GM21786 (cell line): Measurements from ENCODE around the gene RAP1GAP2.
"Not testable (repeated sequence)": the region's sequence is repeated elsewhere in the genome, so short reads cannot be mapped to it uniquely, and the experiment has no call there.

ENCODE experiments used
- ATAC-seq: cut with Tn5 transposase; IDR thresholded peaks from one replicate; pipeline ENCODE4 v1.9.1; 2021; ENCODE audit not compliant: unreplicated experiment

Gene RAP1GAP2

DNA sequence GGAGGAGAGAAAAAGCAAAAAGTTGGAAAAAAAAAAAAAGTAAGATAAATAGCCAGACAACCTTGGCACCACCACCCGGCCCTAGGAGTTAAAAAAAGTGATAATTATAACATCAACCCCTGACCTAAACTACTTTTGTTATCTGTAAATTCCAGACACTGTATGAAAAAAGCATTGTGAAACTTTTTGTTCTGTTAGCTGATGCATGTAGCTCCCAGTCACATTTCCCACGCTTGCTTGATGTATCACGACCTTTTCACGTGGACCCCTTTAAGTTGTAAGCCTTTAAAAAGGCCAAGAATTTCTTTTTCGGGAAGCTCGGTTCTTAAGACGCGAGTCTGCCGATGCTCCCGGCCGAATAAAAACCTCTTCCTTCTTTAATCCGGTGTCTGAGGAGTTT, 10.9 kb upstream of the RAP1GAP2 start:
- not testable (repeated sequence) for ATAC-seq

DNA sequence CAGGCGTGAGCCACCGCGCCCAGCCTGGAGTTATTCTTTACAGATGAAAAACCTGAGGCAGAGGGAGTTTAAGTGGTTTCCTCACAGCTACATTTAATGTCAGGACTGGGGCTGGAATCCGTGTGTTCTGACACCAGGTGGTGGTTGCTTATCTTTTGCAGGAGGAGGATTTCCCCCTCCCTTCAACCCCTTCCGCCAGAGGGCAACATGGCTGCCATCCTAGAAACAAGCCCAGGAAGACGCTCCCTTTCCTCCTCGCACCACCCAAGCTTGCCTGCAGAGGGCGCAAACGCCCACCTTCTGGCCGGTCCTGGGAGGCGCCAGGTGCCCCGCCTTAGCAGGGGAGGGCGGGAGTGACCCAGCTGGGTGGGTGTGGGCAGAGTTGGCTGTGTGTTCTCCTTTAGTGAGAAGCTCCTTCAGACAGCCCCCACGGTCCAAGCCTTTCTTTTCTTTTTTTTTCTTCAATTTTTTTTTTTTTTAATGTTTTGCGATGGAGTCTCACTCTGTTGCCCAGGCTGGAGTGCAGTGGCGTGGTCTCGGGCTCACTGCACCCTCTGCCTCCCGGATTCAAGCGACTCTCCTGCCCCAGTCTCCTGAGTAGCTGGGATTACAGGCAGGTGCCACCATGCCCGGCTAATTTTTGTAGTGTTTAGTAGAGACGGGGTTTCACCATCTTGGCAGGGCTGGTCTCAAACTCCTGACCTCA, 9.9 kb upstream of the RAP1GAP2 start:
- ATAC-seq: no peak

DNA sequence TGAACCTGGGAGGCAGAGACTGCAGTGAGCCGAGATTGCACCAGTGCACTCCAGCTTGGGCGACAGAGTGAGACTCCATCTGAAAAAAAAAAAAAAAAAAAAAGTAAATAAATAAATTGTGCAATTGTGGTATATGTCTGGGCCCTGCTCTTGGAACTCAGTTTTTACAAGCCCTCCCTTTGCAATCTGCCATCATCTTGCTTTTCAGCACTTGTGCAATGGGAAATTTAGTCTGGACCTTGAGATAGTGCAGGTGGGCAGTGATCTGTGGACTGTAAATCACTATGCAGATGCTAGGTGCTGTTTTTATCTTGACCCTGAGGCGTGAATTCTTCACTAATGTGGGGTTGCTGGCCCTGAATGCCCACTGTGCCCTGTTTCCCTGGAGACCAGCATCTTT, 6.5 kb upstream of the RAP1GAP2 start:
- ATAC-seq: no peak

DNA sequence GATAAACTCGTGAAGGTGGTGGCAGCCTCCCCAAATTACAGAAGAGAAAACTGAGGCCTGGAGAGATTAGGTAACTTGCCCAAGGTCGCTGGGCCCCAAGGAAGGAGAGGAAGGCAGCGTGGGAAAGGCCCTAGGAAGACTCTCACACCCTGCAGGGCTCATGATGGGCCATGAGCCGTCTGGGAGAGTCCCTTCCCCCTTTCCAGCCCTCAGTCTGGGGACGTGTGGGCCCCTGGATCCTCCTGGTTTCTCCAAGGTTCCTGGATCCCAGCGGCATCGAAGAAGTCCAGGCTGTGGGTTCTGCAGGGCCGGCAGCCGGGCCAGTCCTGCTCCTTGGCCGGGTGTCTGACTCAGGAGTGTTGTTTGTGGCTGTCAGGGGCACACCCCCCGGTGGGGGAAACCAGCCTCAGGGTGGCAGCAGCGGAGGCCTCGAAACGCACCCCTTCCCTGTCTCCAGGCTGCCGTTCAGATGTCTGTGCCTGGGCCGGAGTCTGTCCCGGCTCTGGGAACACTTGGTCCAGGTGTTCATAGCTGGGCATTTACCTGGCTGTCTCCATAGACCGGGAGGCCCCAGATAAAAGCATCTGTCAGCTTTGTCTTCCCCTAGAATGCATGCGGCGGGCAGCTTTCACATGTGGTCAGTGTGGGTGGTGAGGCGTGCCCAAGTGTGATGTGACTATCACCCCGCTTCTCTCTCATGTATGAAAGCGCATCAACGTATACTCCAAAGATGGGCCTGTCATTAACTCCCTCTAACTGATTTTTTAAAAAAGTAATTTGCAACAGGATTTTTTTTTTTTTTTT, 3.7 kb upstream of the RAP1GAP2 start:
- no peak for ATAC-seq

DNA sequence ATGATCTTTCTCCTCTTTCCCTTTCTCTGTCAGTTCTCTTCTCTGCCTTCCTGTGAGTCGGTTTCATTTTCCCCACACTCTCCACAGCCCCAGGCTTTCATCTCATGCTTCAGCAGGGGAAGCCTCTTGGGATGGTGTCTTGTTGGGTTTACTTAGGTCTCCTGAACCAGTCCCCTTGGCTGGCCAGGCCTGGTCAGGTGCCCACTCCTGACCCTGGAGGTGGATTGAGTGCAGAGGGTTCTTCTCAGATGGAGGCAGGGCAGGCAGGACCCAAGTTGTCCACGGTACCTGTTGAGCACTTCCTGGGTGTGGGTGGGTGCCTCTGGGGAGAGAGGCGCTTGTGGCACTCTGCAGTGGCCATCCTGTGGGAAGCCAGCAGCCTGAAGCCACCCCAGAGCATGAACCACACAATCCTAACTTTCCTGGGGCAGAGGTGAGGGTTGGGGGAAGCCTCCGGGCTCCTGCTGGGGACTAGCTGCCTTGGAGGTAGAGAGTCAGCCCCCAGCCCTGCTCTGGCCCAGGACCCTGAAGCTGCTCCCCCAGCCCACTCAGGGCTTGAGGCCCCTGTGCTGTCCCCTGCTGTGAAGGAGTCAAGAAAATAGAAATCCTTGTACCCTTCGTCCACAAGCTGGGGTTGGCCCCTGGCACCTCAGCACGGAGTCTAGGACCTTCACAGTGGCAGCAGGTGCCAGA, 2.0 kb upstream of the RAP1GAP2 start:
- no peak for ATAC-seq

DNA sequence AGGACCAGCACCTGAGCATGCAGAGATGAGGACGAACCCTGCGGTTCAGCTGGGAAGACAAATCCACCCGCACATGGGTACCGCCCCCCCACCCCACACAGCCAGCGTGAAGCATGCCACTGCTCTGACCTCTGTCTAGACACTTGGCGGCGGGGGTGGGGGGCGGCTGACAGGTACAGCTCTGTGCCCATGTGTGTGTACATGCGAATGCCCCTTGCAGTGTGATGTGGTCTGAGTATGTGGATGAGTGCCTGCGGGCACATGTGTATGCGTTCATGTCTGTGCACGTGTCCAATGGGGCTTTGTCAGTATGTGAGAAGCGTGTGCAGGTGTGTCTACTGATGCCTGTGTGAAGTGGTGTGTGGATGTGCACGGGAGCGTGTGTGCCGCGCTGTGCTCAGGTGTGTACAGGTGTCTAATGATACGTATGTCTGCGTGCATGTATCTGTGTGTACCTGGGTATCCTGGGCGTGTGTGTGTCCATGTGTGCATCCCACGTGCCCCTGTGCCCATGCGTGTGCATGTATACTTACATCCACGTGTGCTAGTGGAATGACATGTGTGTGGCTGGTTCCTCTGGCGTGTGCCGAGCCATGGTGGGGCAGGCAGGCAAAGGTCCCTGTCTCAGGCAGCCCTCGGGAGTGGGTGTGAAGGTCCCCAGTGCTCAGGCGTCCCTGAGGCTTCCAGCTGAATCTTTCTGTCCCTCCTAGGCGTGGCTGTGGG, 636 bp upstream of the RAP1GAP2 start:
- no peak for ATAC-seq

DNA sequence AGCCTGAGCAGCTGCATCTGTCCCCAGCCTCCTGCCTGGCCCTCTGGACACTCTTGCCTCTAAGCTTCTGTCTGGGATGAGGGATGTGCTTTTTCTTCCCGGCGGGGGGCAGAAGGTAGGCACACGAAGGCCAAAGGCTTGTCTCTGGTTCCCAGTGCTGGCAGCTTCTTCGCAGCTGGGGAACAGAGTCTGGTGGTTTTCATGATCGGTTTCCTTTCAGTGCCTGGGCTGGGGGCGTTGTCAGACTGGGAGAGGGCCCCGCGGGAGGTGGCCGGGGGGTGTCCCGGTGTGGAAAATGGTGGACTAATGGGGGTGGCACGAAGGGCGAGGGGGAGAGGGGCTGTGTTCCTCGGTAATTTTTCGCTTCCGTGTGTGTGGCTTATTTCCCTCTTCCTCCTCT, 988 bp downstream of the RAP1GAP2 start:
- ATAC-seq: no peak

DNA sequence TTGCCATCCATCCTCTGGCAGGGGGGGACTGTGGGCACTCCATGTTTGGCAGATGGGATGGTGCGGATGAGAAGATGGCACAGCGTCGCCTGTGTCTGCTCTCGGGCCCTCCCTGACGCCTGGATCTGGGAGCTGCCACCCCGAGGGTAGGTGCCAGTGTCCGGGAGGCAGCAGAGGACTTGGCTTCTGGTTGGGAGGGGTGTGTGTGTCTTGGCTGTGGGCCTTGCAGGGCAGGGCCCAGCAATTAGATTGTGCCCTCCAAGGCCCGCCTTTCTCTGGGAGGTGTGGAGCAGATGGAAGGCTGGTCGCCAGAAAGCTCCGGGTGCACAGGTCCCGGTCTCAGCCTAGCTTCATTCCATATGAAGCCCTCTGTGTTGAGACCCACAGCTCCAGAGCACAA, 1.4 kb downstream of the RAP1GAP2 start:
- ATAC-seq: no peak

DNA sequence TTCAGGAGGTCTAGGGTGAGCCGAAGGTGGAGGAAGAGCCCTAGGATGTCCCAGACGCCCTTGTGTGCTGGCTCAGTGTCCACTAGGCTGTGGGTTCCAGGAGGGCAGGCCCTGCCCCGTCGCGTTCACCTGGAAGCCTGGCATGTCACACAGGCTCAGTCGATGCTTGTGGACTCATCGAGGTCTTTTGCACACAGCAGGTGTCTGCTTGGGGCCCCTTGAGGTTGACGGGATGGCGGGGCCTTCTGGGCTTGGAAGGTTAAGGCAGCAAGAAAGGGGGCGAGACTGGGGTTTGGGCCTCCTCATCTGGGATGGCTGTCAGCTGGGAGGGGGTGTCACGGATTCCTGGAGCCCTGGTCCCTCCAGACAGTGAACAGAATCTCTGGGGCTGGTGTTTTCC, 1.9 kb downstream of the RAP1GAP2 start:
- ATAC-seq: no peak

DNA sequence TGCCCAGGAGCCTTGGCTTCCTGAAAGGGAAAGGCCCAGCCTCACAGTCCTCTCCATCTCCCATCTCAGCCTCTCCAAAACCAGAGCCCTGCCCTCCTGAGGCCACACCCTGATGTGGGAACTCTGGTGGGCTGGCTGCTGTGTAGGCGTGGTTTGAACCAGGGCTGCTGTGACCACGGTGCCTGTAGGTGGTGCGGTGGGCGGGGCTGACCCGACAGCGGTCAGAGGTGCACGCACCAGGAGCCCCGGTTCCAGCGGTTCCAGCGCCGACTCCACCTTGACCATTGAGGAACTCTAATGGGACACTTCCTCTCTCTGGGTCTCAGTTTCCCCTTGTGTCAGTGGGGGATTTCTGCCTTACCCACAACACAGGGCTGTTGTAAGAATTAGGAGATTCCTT, 2.4 kb downstream of the RAP1GAP2 start:
- no peak for ATAC-seq

DNA sequence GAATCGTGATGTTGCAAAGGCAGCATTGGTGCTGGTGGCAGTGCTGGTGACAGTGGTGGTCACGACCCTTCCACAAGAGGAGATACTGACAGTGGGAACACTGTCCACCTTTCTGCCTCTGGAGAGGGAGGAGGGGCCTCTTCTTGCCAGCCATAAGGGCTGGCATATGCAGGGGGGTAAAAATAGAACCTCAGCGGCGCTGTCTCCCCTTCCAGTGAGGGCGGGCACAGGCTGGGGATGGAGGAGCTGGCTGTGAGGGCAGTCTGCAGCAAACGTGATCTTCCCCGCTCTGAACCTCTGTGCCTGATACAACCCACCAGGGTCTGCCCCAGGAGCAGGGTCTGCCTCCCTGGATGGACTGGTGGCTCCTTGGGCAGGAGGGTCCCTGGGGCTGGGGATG, 3.4 kb downstream of the RAP1GAP2 start:
- no peak for ATAC-seq

DNA sequence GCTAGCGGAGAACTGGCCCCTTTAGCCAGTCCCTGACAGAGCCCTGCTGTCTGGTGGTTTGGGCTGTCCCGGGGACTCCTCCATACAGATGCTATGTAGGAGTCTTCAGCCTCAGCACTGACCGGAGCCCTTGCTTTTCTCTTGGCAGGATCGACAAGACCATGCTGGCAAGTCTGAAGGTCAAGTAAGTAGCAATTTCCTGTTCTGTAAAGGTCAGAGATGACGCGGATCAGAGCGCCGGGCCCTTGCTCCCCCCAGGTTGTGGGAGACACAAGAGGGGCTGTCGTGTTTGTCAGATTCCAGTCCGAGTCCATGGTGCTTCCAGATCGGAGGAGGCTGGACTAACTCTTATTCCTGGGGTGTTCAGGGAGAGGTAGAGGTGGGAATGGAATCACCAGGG, 4.1 kb downstream of the RAP1GAP2 start:
- no peak for ATAC-seq

DNA sequence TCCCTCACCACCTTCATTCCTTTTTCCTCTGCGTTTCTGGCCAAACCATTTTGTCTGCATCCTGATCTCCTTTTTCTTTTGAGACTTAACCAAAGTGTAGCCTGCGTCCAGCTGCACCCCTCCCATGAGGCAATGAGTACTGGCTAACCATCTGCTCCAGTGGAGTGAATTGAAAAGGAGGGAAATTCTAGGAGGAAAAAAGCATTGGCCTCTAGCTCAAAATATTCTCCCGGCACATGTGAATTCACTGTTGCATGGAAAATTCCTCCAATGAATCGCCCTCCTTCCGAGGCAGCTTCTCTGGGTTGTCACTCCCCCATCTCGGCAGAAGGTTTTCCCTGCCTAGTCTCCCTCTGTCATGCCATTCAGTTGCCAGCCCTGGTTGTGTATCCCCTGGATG, 5.6 kb downstream of the RAP1GAP2 start:
- ATAC-seq: no peak

DNA sequence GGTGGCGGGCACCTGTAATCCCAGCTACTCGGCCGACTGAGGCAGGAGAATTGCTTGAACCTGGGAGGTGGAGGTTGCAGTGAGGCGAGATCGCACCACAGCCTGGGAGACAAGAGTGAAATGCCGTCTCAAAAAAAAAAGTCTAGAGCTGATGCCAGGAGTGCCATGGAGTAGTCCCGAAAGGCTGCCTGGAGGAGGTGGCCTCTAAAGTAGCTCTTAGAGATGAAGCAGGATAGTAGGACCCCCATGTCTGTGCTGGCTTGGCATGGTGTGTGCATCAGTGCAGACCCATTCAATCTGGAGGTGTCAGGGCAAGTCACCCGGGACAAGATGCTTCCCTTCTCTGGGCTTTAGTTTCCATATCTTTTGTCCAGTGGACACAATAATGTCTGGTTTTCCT, 6.3 kb downstream of the RAP1GAP2 start:
- ATAC-seq: no peak

DNA sequence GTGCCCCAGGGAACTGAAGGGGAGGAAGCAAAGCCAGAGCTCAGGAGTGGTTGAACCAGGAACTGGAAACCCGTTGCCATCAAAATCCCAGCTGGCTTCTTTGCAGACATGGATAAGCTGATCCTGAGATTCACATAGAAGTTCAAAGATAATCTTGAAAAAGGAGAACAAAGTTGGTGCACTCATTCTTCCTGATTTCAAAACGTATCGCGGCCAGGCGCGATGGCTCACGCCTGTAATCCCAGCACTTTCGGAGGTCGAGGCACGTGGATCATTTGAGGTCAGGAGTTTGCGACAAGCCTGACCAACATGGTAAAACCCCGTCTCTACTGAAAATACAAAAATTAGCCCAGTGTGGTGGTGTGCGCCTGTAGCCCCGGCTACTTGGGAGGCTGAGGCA, 7.1 kb downstream of the RAP1GAP2 start:
- ATAC-seq: no peak

DNA sequence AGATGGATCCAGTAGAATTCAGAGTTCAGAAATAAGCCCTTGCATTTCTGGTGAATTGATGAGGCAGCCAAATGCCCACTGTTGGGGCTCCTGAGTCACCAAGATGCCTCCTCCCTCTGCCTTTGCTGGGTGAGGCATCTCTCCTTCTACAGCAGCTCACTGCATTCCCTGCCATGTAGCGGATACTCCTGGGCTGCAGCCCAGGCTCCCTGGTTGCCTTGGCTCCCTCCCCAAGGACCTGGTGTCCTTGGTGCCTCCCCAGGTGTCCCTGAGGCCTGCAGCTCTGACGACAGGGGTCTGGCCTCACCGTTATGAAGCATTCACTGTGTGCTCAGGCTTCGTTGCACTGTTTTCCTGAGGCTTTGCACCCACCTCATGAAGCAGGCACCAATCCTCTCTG, 7.7 kb downstream of the RAP1GAP2 start:
- no peak for ATAC-seq

DNA sequence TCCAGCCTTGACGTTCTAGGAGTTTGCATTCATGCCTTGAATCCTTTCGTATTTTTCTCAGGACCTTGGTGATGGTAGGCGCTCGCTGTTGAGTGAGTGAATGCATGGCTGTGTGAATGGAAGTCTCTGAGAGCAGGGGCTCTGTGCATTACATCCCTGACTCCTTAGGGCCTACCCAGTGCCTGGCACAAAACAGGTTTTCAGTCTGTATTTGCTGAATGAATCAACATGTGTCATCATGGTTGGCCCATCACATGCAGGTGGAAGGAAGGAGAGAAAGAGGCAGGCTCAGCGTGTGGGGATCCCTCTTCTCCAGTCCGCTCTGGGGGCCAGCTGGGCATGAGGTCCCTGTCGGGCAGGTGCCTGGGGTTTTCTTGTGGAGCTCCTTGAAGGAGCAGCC, 8.7 kb downstream of the RAP1GAP2 start:
- no peak for ATAC-seq

DNA sequence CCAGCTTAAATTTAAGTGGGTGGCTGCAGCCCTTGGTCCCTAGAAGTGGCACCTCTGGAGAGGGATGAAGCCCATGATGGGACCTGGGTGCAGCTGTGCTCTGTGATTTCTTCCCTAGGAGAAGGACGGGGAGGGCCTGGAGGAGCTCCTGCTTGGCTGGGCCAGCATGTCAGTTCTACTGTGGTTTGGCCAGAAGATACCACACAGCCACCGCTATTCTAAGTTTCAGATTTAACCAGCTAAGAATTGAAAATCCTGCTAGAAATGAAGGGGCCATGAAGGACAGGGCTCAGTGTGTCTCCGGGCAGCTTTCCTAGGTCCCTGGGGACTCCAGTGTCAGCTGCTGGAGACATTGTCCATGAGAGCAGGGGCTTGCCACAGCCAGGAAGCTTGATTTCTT, 9.7 kb downstream of the RAP1GAP2 start:
- ATAC-seq: no peak

DNA sequence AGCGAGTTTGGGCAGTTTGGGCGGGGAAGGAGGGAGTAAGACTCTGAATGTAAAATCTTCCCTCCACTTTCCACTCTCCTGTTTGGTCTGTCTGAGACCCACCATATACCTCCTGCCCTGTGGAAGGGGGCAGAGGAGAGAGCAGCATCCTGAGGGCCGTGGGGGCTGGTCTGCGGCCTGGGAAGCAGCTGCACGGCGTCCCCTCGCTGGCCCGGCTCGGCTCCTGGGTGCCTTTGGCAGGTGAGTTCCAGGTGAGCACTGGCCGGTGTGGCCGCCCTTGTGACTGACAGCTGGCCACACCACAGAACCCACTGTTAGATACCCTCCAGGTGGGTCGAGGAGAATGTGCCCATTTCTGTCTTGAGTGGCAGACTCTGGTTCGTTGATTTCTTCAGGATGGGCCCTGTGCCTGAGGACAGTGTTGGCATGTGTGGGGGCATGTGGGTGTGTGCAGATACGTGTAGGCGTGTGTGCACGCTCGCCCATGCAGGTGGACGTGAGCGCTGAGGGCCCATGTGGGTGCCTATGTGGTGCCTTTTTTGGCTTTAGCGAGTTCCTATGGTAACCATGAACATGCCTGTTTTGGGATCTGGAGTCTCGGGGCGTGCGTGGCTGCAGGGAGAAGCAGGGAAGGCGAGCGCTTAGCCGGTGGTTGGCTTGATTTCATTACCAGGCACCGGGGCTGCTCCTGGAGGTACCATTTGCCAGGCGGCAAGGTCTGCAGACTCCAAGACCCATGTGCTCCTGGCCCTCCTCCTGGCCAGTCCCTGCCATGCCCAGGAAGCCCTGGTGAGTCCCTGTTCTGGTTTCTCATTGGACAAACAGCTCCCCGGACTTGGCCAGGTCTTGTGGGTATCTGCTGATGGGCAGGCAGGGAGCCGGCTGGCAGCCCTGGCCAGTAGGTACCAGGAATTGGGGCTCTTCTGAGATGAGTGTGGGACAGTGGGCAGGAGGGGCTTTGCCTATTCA, 12.4 kb downstream of the RAP1GAP2 start:
- no peak for ATAC-seq

DNA sequence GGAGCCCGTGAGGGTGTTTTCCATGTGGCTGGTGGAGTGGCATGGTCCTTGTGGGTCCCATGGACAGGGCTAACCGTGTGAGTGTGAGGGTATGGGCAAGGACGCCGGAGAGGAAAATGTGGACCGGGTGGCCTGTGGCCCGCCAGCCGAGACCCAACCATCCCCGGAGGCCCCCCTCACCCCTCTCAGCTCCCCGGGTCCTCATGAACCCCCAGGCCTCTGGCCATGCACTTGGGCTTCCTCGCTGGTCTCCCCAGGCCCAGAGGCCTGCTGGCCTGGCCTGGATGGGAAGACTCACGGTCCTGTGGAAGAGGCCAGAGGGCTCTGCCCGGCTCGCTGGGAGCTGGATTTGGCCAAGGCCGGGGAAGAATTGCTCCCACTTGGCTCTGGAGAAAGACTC, 13.1 kb downstream of the RAP1GAP2 start:
- ATAC-seq: no peak
